SH-SY5Y (cell line): ENCODE results near the gene TENM4.

Source experiments
- GATA2 ChIP-seq: IDR thresholded peaks from 2 replicates; pipeline ENCODE4 v1.6.1; 2011; ENCODE audit warnings: mild to moderate bottlenecking, low read depth, low read length
- GATA3 ChIP-seq: IDR thresholded peaks from 2 replicates; pipeline ENCODE4 v1.6.1; 2011; ENCODE audit warnings: low read depth, mild to moderate bottlenecking, low read length, moderate library complexity

GRCh38 chr11:79151396-79151795 lies 289.4 kb downstream of the TENM4 start:
- TF ChIP-seq GATA2 (no peak), GATA3 (no peak)
